Vagina (tissue), 2 donors: ENCODE results near the gene RAPGEF5. TPM values are rescaled to one million over a fixed set of nuclear protein-coding genes. Genes with fewer than 3 reads are reported as not detected.

ENCODE experiments used
- DNase-seq, 2 donors: peaks; one replicate each; pipeline ENCODE4 v3.0.0-alpha.2; 2017; ENCODE audit errors: extremely low spot score in 2 of 2
- H3K27ac ChIP-seq: fragments of 200-600 bp; sonication (generic); one replicate; pipeline ENCODE4 v1.5.1; 2019
- H3K27me3 ChIP-seq: fragments of 200-600 bp; sonication (generic); one replicate; pipeline ENCODE4 v1.5.1; 2019
- H3K36me3 ChIP-seq, 2 donors: fragments of 200-600 bp; sonication (generic); one replicate each; pipeline ENCODE4 v1.5.1; 2017 to 2019
- H3K4me1 ChIP-seq: fragments of 200-600 bp; sonication (generic); one replicate; pipeline ENCODE4 v1.5.1; 2019
- H3K4me3 ChIP-seq, 2 donors: fragments of 200-600 bp; sonication (generic); 1 replicate in 1 of 2; 2 replicates in 1 of 2; pipeline ENCODE4 v1.5.1; 2016 to 2019
- H3K9me3 ChIP-seq: fragments of 200-600 bp; sonication (generic); one replicate; pipeline ENCODE4 v1.5.1; 2019
- CTCF ChIP-seq, 3 experiments: fragments of 450-650 bp in 2 of 3; fragments of 200-600 bp in 1 of 3; sonication (generic) in 1 of 3; IDR thresholded peaks; one replicate each; pipeline ENCODE4 v1.5.1; 2017 to 2019; ENCODE audit warnings: antibody characterized with exemption in 3 of 3, mild to moderate bottlenecking in 2 of 3, moderate library complexity in 2 of 3
- POLR2A ChIP-seq, 2 donors: fragments of 450-650 bp; IDR thresholded peaks; one replicate each; pipeline ENCODE4 v1.6.1; 2017; ENCODE audit warnings: antibody characterized with exemption in 2 of 2, mild to moderate bottlenecking in 2 of 2, moderate library complexity in 2 of 2
- POLR2AphosphoS5 ChIP-seq, 2 donors: sonication (generic); formaldehyde crosslinking; IDR thresholded peaks; one replicate each; pipeline ENCODE4 v1.9.0; 2017; ENCODE audit warnings: antibody characterized with exemption in 2 of 2, mild to moderate bottlenecking in 2 of 2, low read depth in 1 of 2; ENCODE audit not compliant: insufficient read depth in 1 of 2
- intact Hi-C: fragments of 100-400 bp; cut with DNase I; formaldehyde crosslinking; loops from one replicate; pipeline ENCODE4 v1.15.1; 2023
- total RNA-seq: library from RNA; depleted of rRNA; stranded (reverse); fragments of >200 nt; gene quantifications from one replicate; pipeline ENCODE4 v1.2.3, GENCODE V29; 2016

RAPGEF5 gene
- total RNA-seq, 1 donor from 2014 or later: 68.0 TPM

- H3K4me3 ChIP-seq: no peak overlapping the region
- H3K27ac ChIP-seq: no peak overlapping the region
- TF ChIP-seq POLR2A (IDR thresholded peaks at IDR 0.05): no peak
- no peak for TF ChIP-seq POLR2AphosphoS5 (IDR thresholded peaks at IDR 0.05; ENCODE audit: insufficient read depth in 1 of 2, low read depth in 1 of 2)
- TF ChIP-seq CTCF (IDR thresholded peaks at IDR 0.05): no peak
- no peaks in the 10 kb centered on the region for H3K9me3 ChIP-seq
- H3K4me1 ChIP-seq: no peaks in the 10 kb centered on the region
- H3K27me3 ChIP-seq: no peaks in the 10 kb centered on the region
- intact Hi-C loops: no loop called here
- H3K36me3 ChIP-seq: no peaks in the 10 kb centered on the region
- no peak for DNase-seq
These were observed 189.5 kb downstream of the RAPGEF5 start for GRCh38 chr7:22167482-22167881.

- H3K27me3 ChIP-seq: no peaks in the 10 kb centered on the region
- no peaks in the 10 kb centered on the region for H3K4me1 ChIP-seq
- H3K27ac ChIP-seq: no peak overlapping the region
- no peak for DNase-seq
- H3K36me3 ChIP-seq: no peaks in the 10 kb centered on the region
- no peaks in the 10 kb centered on the region for H3K9me3 ChIP-seq
- intact Hi-C loops: no loop called here
- H3K4me3 ChIP-seq: no peak overlapping the region
- no peak for TF ChIP-seq POLR2AphosphoS5 (IDR thresholded peaks at IDR 0.05; ENCODE audit: insufficient read depth in 1 of 2, low read depth in 1 of 2)
- no peak for TF ChIP-seq POLR2A (IDR thresholded peaks at IDR 0.05)
- TF ChIP-seq CTCF (IDR thresholded peaks at IDR 0.05): no peak
These were observed 190.0 kb downstream of the RAPGEF5 start for GRCh38 chr7:22166928-22167327.

GRCh38 chr7:22159341-22159740 is 197.6 kb downstream of the RAPGEF5 start:
- DNase-seq: no peak
- TF ChIP-seq POLR2AphosphoS5 (IDR thresholded peaks at IDR 0.05; ENCODE audit: insufficient read depth in 1 of 2, low read depth in 1 of 2): no peak

GRCh38 chr7:22157552-22157951 is 199.4 kb downstream of the RAPGEF5 start:
- Histone ChIP-seq H3K27ac (no peak overlapping the region), H3K4me1 (no peaks in the 10 kb centered on the region), H3K4me3 (no peak overlapping the region), H3K9me3 (no peaks in the 10 kb centered on the region), H3K27me3 (no peaks in the 10 kb centered on the region), H3K36me3 (no peaks in the 10 kb centered on the region)
- intact Hi-C loops: no loop called here
- no peak for TF ChIP-seq CTCF (IDR thresholded peaks at IDR 0.05)
- no peak for TF ChIP-seq POLR2A (IDR thresholded peaks at IDR 0.05)
- TF ChIP-seq POLR2AphosphoS5 (IDR thresholded peaks at IDR 0.05; ENCODE audit: insufficient read depth in 1 of 2, low read depth in 1 of 2): no peak
- no peak for DNase-seq

More at GRCh38 chr7:22159341-22159740, 197.6 kb downstream of the RAPGEF5 start:
- Histone ChIP-seq H3K36me3 (no peaks in the 10 kb centered on the region), H3K4me1 (no peaks in the 10 kb centered on the region), H3K27ac (no peak overlapping the region), H3K9me3 (no peaks in the 10 kb centered on the region), H3K4me3 (no peak overlapping the region), H3K27me3 (no peaks in the 10 kb centered on the region)
- intact Hi-C loops: no loop called here

GRCh38 chr7:22156205-22156604 is 200.7 kb downstream of the RAPGEF5 start:
- intact Hi-C loops: no loop called here

More at GRCh38 chr7:22156205-22156604, 200.7 kb downstream of the RAPGEF5 start:
- H3K9me3 ChIP-seq: no peaks in the 10 kb centered on the region
- no peak for TF ChIP-seq POLR2A (IDR thresholded peaks at IDR 0.05)
- TF ChIP-seq POLR2AphosphoS5 (IDR thresholded peaks at IDR 0.05; ENCODE audit: insufficient read depth in 1 of 2, low read depth in 1 of 2): no peak
- TF ChIP-seq CTCF (IDR thresholded peaks at IDR 0.05): no peak
- no peaks in the 10 kb centered on the region for H3K36me3 ChIP-seq
- no peak overlapping the region for H3K4me3 ChIP-seq
- H3K4me1 ChIP-seq: no peaks in the 10 kb centered on the region
- H3K27ac ChIP-seq: no peak overlapping the region
- no peaks in the 10 kb centered on the region for H3K27me3 ChIP-seq
- no peak for DNase-seq
